HG02588 (cell line): Measurements from ENCODE around the gene MAN1C1.

Experiments
- ATAC-seq: cut with Tn5 transposase; IDR thresholded peaks from one replicate; pipeline ENCODE4 v1.9.1; 2021; ENCODE audit warnings: mild to moderate bottlenecking, moderate library complexity; ENCODE audit not compliant: unreplicated experiment

Gene MAN1C1

DNA sequence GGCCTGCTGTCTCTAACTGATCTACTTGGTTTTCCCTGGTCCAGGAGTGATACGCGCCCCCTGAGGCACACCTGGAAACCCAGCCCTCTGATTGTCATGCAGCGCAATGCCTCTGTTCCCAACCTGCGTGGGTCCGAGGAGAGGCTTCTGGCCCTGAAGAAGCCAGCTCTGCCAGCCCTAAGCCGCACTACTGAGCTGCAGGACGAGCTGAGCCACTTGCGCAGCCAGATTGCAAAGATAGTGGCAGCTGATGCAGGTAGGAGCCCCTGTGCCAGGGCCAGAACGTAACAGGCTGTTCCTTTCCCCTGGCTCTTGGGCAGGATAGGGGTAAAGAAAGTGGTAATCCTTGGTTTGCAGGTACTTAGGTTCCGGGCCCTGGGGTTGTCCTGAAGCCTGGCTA lies 210.0 kb downstream of the MAN1C1 start:
- no peak for ATAC-seq

DNA sequence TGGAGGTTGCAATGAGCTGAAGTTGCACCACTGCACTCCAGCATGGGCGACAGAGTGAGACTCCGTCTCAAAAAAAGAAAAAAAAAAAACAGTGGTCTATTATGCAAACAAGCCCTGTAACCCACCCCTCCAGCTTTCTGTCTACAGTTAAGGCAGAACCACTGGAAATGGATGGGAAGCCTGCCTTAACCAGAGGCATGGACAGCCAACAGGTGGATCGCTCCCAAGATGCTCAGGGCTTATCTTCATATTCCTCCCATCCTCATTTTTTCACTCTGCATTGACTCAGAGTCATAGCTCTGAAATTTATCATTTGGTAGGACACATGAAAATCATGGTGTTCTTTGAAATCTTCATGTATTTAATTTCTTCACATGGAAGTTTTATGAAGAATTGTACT lies 211.9 kb downstream of the MAN1C1 start:
- no peak for ATAC-seq

DNA sequence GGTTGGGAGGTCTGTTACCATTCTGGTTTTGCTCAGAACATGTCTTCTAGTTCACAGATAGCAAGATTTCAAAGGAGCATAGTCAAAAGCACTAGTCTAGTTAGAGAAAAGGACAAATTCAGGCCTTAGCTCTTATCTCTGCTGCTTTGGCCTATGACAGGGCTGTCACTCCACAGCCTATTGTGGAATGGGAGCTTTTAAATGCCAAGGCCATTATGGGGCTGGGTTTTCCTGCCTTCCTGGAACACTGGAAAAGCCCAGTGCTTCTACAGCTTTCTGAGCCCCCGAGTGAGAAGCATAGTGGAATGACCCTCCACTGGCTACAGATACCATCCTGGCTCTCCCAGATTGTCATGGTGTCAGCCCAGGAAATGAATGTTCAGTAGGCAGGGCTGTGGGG lies 212.5 kb downstream of the MAN1C1 start:
- no peak for ATAC-seq

DNA sequence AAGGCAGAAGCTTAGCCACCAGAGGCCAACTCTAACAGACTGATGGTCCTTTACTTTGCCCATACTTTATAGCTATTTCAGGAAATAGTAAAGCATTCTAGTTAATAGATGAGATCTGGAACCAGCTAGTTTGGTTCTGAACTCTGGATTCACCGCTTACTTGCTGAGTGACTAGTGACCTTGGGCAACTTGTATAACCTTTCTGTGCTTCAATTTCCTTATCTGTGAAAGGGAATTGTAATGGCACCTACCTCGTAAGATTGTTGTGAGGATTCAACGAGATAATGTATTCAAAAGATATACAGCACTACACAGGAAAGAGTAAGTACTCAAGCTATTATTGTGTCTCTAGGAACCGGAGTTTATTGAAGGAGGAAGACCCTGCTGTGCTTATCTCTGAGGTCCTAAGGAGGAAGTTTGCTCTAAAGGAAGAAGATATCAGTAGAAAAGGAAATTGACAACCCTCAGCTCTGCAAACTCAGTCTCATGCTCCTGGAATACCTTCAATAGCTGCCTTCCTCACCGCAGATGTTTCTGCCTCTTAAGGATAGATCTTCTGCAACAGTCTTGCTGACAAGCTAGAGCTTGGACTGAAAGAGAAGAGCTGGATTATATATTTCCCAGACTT lies 215.1 kb downstream of the MAN1C1 start:
- no peak for ATAC-seq

DNA sequence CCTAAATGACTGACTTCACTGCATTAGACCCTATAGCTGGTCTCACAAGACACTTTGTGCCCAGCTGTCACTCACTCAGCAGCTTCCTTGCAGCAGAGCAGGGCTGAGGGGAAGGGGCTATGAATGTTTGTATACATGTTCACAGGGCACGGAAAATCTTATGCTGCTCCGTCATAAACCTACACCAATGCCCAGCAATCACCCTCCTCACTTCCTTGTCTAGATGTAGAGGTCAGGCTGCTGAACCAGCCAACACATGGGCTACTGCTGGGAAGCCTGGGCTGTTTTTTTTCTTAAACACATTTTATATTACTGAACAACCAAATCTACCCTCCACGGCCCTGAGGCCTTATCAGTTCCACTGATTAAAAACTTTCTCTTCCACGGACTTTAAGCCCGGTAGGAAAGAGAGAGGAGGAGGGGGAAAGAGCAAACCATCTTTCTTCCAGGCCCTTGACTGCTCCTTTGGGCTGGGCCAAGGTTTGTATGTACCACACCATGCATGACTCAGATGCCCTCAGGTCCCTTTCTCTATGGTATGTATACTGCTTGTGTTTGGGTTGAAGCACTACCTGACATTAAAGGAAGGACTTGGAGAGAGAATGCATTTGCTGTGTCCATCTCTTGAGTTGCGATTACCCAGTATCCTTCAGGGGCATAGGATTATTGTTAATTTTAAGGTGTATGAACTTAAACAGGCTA lies 215.9 kb downstream of the MAN1C1 start:
- no peak for ATAC-seq

DNA sequence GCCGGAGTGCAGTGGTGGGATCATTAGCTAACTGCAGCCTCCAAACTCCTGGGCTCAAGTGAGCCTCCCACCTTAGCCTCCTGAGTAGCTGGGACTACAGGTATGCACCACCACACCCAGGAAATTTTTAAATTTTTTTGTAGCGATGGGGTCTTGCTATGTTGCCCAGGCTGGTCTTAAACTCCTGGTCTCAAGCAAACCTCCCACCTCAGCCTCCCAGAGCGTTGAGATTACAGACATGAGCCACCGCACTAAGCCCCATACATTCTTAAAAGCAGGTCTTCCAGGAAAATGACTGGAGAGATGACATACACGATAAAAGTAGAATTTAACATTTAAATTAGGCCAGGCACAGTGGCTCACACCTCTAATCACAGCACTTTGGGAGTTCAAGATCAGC lies 216.6 kb downstream of the MAN1C1 start:
- no peak for ATAC-seq
